Activated B cell treated with CpG ODN at 0.5 μM for 24 hours (primary cell): ENCODE results near the gene THOC6. TPM values are rescaled to one million over a fixed set of nuclear protein-coding genes. Genes with fewer than 3 reads are reported as not detected.

Experiments
- ATAC-seq: fragments of 200-7000 bp; cut with Tn5 transposase; one replicate; pipeline ENCODE4 v1.10.0; 2021; ENCODE audit warnings: low read depth, mild to moderate bottlenecking, moderate library complexity
- CTCF ChIA-PET: fragments of 350-600 bp; sonication (Branson Sonifier 250); formaldehyde crosslinking; loops from one replicate; lab custom pipeline; 2021; ENCODE audit warnings: antibody characterized with exemption; lab: Charles Lee
- POLR2A ChIA-PET: fragments of 350-600 bp; sonication (Branson Sonifier 250); formaldehyde crosslinking; loops from one replicate; lab custom pipeline; 2021; ENCODE audit warnings: antibody characterized with exemption; lab: Charles Lee
- DNase-seq: peaks from one replicate; pipeline ENCODE4 v3.0.0; 2022
- H3K27ac Mint-ChIP-seq: one replicate; pipeline ENCODE4 v1.8.0; 2020; ENCODE audit warnings: mixed read lengths
- H3K27me3 Mint-ChIP-seq: one replicate; pipeline ENCODE4 v1.8.0; 2021; ENCODE audit warnings: mixed read lengths
- H3K36me3 Mint-ChIP-seq: one replicate; pipeline ENCODE4 v1.8.0; 2021; ENCODE audit warnings: low read depth, mixed read lengths
- H3K4me1 Mint-ChIP-seq: one replicate; pipeline ENCODE4 v1.8.0; 2021; ENCODE audit warnings: mixed read lengths
- H3K4me3 Mint-ChIP-seq: one replicate; pipeline ENCODE4 v1.8.0; 2020; ENCODE audit warnings: mild to moderate bottlenecking, mixed read lengths
- H3K9me3 Mint-ChIP-seq: one replicate; pipeline ENCODE4 v1.8.0; 2020; ENCODE audit warnings: mixed read lengths
- CTCF ChIP-seq: fragments of 200-600 bp; IDR thresholded peaks from one replicate; pipeline ENCODE4 v1.8.0; 2022; ENCODE audit warnings: antibody characterized with exemption, mild to moderate bottlenecking
- intact Hi-C: fragments of 100-400 bp; cut with micrococcal nuclease; formaldehyde crosslinking; loops from one replicate; pipeline ENCODE4 v1.15.1; 2024
- total RNA-seq: library from RNA; stranded (reverse); gene quantifications from 2 replicates; pipeline ENCODE4 v1.2.3, GENCODE V29; 2022

The THOC6 gene
- total RNA-seq, 1 donor from 2014 or later = 45.8 TPM

- TF ChIP-seq CTCF = no peak
- CTCF ChIA-PET = no interaction called here
- no peaks in the 10 kb centered on the region for H3K36me3 Mint-ChIP-seq
- H3K27ac Mint-ChIP-seq = no peak overlapping the region
- POLR2A ChIA-PET = no interaction called here
- intact Hi-C loops = no loop called here
- no peaks in the 10 kb centered on the region for H3K9me3 Mint-ChIP-seq
- no peak for ATAC-seq
- DNase-seq = no peak
- no peaks in the 10 kb centered on the region for H3K4me1 Mint-ChIP-seq
- H3K4me3 Mint-ChIP-seq = no peak overlapping the region
- H3K27me3 Mint-ChIP-seq = peaks cover 3% of the 10 kb centered on the region
These were observed 32.9 kb upstream of the THOC6 start for GRCh38 chr16:2990891-2991290.

DNA sequence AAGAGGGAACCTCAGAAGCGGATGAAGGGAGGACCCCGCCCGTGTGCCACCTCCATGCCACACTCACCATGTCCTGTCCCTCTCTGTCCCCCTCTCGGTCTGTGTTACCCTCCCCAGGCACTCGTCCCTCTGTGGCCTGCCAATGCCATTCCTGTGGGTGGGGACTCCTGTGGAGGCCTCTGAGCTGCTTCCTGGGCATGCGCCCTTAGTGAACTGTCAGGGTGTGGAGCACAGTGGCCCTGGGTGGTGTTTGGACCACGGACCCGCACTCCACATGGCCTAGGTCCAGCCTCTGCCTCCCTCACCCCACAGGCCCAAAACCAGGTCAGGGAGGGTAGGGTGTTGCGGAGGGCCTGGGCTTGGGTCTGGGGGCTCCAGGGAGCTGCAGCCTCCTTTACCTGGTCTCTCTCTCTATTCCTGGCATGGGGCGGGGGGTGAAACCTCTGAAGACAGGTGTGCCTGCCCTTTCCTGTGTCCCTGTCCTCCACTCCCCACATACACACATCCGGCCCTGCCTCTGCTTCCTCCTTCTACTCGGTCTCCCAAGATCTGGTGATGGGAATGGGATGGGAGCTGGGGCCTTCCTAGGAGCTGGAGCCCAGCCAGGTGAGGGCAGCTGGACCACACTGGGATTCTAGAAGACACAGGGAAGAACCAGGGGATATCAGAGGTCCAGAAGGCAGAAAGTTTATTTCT, 32.1 kb upstream of the THOC6 start:
- Mint-ChIP-seq H3K9me3 (no peaks in the 10 kb centered on the region), H3K36me3 (no peaks in the 10 kb centered on the region), H3K4me1 (no peaks in the 10 kb centered on the region), H3K27ac (no peak overlapping the region), H3K4me3 (no peak overlapping the region), H3K27me3 (peaks cover 3% of the 10 kb centered on the region)
- ChIA-PET POLR2A (no interaction called here), CTCF (no interaction called here)
- intact Hi-C loops = no loop called here
- DNase-seq (no peak), ATAC-seq (no peak)
- no peak for TF ChIP-seq CTCF

DNA sequence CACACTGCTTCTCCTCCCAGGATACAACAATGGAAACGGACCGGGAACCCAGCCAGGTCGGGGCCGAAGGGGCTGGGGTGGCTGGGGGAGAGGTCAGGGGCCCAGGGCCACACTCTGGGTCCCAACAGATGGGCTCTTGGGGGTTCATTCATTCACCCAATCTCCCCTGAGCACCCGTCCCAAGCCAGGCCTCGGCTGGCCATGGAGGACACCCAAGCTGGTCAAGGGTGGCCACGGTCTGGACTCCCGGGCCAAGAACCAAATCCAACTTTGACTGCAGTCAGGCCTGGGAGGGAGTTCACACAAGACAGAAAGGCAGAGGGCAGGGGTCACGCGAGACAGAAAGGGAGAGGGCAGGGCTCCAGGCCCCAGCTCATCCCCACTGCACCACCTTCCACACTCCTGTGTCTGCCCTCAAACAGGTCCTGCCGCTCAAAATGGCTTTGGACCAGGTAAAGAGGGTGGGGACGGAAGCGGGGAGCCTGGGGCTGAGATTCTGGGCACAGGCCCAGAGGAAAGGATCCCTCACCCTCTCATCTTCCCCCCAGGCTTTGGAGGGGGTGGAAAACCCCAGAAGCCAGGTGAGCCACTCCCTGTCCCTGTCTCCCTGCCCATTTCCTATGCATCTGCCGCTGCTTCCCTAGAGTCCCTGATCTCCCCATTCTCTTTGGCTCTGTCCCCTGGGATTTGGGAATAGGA, 31.3 kb upstream of the THOC6 start:
- H3K4me1 Mint-ChIP-seq = no peaks in the 10 kb centered on the region
- no peak for ATAC-seq
- no peak for DNase-seq
- no peak overlapping the region for H3K4me3 Mint-ChIP-seq
- intact Hi-C loops = no loop called here
- H3K27me3 Mint-ChIP-seq = peaks cover 3% of the 10 kb centered on the region
- no peaks in the 10 kb centered on the region for H3K36me3 Mint-ChIP-seq
- TF ChIP-seq CTCF = no peak
- no peaks in the 10 kb centered on the region for H3K9me3 Mint-ChIP-seq
- CTCF ChIA-PET = no interaction called here
- POLR2A ChIA-PET = no interaction called here
- H3K27ac Mint-ChIP-seq = no peak overlapping the region

GRCh38 chr16:2996298-2996697, 27.5 kb upstream of the THOC6 start:
- no peak for DNase-seq
- TF ChIP-seq CTCF = no peak
- H3K27me3 Mint-ChIP-seq = peaks cover 6% of the 10 kb centered on the region
- H3K27ac Mint-ChIP-seq = no peak overlapping the region
- ATAC-seq = no peak
- CTCF ChIA-PET = no interaction called here
- POLR2A ChIA-PET = interaction anchor here (0.6 kb wide), 1 partner anchor 48 kb away, joined by 4 read pairs; no protein-coding TSS in a partner anchor
- no peaks in the 10 kb centered on the region for H3K36me3 Mint-ChIP-seq
- H3K9me3 Mint-ChIP-seq = no peaks in the 10 kb centered on the region
- no peaks in the 10 kb centered on the region for H3K4me1 Mint-ChIP-seq
- H3K4me3 Mint-ChIP-seq = no peak overlapping the region
- intact Hi-C loops = no loop called here

GRCh38 chr16:2999929-3000328, 23.9 kb upstream of the THOC6 start:
- H3K27me3 Mint-ChIP-seq = peaks cover 8% of the 10 kb centered on the region
- H3K4me1 Mint-ChIP-seq = peaks cover 5% of the 10 kb centered on the region
- intact Hi-C loops = no loop called here
- TF ChIP-seq CTCF = no peak
- POLR2A ChIA-PET = no interaction called here
- DNase-seq (no peak), ATAC-seq (no peak)
- no peaks in the 10 kb centered on the region for H3K36me3 Mint-ChIP-seq
- CTCF ChIA-PET = interaction anchor here (1.8 kb wide), 1 partner anchor 130 kb away, joined by 5 read pairs; no protein-coding TSS in a partner anchor
- no peaks in the 10 kb centered on the region for H3K9me3 Mint-ChIP-seq
- H3K27ac Mint-ChIP-seq = no peak overlapping the region
- H3K4me3 Mint-ChIP-seq = no peak overlapping the region
